Measurements from ENCODE around the gene HPD.
"Not testable (repeated sequence)": the region's sequence is repeated elsewhere in the genome, so short reads cannot be mapped to it uniquely, and the experiment has no call there.

Gene HPD

DNA sequence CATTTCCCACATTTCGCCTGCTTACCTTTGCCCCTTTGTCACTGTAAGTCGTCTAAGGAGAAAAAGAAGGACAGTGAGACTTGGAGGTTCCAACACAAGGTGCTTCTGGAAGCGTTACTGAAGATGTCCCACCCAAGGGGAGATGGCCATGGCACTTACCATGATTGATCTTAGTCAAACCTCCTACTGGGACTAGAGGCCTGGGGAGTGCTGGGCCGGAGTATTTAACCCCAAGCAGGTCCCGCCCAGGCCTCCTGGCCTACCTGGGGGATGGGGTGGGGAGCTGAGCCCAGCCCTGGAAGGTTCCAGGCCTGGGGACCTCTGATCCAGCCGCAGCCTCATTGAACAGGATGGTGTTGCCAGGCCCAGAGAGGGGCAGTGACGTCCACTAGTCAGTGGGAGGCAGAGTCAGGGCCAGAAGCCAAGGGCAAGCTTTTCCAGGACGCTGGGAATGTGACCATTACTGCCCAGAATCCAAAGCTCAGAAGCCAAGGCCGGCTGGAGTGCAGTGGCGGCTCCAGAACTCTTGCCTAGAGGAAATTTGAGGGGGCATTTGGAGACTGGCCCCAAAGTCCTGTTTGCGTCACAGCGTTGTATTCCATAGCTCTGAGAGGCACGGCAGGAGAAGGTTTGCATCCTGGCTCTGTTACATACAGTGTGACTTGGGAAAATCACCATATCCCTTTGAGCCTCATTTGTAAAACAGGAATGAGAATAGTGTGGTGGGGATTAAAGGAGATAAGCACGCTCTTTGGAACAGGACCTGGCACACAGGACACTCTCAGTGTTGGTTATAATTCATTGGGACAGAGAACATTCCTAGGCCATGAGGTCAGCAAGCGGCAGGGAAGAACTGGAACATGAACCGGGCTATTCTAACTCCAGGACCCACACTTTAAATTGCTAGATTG is at the start of gene HPD:
Gene HPD (minus strand): TSS at position 198 of the 911 bp plus-strand sequence. CDS start 36 bp downstream, at position 162.
- DNase-seq = no peak

- DNase-seq = no peak
These were observed 47.1 kb upstream of the HPD start for GRCh38 chr12:121905746-121906145.

- no peak for DNase-seq
These were observed 44.5 kb upstream of the HPD start for GRCh38 chr12:121903202-121903601.

GRCh38 chr12:121899590-121899989 is 40.9 kb upstream of the HPD start:
- DNase-seq = no peak

DNA sequence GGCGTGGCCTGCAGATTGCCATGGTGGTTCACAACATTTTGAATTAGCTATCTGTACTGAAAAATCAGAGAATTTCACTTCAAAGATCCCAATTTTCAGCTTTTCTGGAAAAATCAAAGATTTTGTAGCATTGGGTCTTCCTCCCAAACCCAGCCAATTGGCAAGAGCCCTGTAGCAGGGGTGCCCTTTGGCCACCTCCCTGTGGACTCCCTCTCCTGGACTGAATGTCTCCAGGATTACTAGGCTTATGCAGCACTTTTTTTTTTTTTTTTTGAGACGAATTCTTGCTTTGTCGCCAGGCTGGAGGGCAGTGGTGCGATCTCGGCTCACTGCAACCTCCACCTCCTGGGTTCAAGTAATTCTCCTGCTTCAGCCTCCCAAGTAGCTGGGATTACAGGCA is 39.6 kb upstream of the HPD start:
- no peak for DNase-seq

DNA sequence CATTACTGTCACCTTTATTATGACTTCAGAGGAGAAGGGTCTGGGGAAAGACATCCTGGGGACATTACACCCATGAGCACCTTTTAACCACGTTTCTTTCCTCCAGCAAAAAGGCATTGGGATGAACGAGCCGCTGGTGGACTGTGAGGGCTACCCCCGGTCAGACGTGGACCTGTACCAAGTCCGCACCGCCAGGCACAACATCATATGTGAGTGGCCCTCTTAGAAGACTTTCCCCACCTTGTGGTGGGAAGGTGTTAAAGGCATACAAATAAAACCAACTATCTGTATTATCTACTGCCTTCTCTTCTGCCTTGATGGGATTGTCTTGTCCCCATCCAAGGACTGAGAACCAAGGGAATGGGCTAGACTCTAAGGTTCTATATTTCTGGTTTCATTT is 36.0 kb upstream of the HPD start:
- no peak for DNase-seq

- peak; percentile 14 for DNase-seq
These were observed 35.4 kb upstream of the HPD start for GRCh38 chr12:121893961-121894460.

GRCh38 chr12:121892673-121893561 is 34.3 kb upstream of the HPD start:
- DNase-seq = no peak

DNA sequence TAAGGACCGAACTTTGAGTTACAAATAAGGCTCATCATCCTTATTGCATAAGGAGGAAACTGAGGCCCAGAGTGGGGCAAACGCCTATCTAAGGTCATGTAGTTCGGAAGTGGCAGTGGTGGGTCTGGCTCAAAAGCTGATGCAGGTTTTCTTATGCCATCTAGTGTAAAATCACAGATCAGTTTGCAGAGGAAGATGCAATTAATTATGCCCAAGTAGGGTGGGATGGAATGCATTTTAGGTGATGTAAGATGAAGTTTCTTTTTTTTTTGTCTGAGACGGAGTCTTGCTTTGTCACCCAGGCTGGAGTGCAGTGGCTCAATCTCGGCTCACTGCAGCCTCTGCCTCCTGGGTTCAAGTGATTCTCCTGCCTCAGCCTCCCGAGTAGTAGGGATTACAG is 31.0 kb upstream of the HPD start:
- DNase-seq = not testable (repeated sequence)

DNA sequence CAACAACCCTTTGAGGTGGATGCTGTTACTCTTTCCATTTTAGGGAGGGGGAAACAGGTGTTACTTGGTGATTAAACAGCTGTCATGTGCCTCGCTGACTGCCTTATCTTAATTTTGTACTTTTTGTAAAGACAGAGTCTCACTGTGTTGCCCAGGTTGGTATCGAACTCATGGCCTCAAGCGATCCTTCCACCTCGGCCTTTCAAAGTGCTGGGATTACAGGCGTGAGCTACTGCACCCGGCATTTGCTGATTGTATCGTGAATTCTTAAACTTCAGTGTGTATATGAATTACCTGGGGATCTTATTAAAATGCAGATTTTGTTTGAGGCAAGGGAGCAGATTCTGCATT is 30.6 kb upstream of the HPD start:
- DNase-seq = no peak

- DNase-seq = peak; percentile 99
These were observed 30.0 kb upstream of the HPD start, which contains the start of gene PSMD9 for GRCh38 chr12:121888478-121889273. TSS of gene PSMD9 (plus strand) at chr12:121888790. CDS start at chr12:121888857, 67 bp downstream.

DNA sequence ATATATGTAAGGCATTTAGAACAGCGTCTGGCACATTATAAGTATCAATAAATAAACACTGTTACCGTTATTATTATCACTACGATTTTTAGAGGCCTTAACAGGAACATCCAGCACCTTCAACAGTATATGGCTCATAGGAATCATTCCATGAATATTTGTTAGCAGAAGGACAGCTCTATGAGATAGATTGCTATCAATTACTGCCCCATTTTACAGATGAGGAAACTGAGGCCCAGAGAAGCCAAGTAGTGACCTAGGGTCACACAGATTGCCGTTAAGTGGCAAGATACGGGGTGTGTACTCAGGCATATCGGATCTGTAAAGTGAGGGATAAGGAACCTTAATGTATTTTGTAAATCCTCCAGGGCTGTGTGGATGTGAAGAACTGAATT is 29.4 kb upstream of the HPD start:
- DNase-seq = no peak

DNA sequence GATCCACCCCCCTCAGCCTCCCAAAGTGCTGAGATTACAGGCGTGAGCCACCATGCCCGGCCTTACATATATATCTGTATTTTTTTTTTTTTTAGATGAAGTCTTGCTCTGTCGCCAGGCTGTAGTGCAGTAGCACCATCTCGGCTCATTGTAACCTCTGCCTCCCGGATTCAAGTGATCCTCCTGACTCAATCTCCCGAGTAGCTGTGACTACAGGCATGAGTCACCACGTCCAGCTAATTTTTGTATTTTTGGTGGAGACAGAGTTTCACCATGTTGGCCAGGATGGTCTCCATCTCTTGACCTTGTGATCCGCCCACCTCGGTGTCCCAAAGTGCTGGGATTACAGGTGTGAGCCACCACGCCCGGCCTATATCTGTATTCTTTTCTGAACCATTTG is 26.5 kb upstream of the HPD start:
- DNase-seq = not testable (repeated sequence)

DNA sequence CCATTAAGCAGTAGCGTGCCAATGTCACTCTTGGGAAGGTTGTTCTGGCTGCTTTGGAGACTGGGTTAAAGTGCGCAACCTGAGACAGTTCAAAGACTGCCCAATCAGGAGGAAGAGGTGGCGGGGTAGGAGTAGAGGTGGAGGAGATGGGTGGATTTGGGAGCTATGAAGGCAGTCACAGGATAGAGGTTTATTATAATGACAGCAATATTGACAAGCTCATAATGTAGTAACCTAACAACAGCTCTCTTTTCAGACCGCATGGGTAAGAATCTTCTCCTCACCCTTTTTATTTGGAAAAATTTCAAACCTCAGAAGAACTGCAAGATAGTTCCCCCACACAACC is 24.6 kb upstream of the HPD start:
- no peak for DNase-seq

DNA sequence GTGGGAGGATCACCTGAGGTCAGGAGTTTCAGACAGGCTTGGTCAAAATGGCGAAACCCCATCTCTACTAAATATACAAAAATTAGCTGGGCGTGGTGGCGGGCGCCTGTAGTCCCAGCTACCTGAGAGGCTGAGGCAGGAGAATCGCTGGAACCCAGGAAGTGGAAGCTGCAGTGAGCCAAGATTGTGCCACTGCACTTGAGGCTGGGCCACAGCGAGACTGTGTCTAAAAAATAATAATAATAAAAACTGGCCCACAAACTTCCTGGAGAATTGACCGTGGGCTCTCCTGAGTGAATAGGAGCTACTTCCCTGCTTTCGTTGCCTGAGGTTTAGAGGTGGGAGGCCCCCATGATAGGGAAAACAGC is 17.4 kb upstream of the HPD start:
- not testable (repeated sequence) for DNase-seq

DNA sequence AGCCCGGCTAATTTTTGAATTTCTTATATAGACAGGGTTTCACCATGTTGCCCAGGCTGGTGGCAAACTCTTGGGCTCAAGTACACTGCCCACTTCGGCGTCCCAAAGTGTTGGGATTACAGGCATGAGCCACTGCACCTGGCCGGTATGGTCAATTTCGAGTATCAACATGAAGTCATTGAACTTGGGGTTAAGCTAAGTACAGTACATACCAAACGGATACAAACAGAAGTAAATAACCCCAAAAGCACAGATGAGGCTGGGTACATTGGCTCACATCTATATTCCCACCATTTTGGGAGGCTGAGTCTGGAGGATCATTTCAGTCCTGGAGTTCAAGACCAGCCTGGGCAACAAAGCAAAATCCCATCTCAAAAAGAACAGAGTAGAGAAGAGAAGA is 16.9 kb upstream of the HPD start:
- no peak for DNase-seq

DNA sequence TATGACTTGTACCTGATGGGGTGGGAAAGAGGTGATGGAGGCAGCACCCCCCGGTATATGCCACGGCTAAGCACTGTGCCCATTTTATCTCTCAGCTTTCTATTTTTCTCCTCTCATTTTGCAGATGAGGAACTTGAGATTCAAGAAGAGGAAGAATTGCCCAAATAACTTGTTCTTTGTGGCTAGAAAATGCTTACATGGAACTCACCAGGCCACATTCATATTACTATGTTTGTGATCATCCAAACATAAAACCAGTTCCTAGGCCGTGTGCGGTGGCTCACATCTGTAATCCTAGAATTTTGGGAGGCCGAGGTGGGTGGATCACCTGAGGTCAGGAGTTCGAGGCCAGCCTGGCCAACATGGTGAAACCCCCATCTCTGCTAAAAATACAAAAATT is 15.4 kb upstream of the HPD start:
- DNase-seq = no peak

GRCh38 chr12:121873216-121873569 is 14.5 kb upstream of the HPD start:
- DNase-seq = no peak

GRCh38 chr12:121872546-121873215 is 14.0 kb upstream of the HPD start:
- no peak for DNase-seq

DNA sequence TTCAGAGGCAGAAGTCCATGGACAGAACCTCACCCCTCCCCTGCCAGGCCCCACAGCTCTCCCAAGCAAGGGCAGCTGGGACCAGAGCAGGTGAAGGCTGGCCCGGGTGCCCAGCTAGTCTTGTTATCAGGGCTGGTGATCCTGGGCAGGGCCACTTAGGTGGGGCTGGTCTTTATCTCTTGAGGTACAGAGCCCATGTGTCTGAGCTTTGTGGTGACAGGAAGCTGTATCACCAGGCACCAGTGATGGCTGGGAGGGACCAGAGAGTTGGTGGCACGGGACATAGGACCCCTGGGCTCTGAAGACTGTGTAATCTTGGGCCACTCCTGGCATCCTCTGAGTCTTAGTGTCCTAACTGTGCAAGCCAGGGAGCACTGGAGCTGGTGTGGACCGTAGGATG is 12.8 kb upstream of the HPD start:
- no peak for DNase-seq

GRCh38 chr12:121869229-121869628 is 10.6 kb upstream of the HPD start:
- DNase-seq = not testable (repeated sequence)

DNA sequence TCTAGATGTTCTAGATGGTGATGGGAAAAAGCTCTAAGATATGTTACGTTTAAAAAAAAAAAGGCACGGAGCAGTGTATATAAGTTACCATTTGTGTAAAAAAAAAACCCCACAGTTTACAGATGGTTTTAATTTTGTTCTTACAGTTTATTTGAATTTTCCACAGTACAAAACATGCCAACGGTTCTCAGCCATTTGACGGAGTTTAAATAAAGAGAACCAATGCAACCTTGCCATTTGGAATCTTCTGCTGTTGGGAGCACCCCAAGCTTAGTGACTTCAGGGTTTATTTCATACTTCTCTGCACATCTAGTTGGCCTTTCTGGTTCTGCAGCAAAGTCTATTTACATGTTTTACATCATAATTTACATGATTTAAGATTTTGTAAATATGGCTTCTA is 7.7 kb upstream of the HPD start:
- DNase-seq = no peak

All from activated naive CD4-positive, alpha-beta T cell treated with Interleukin-2 at 50 U/mL for 16 hours (primary cell).